ENCODE measurements around the gene MFSD6L.
"Not testable (repeated sequence)": the region's sequence is repeated elsewhere in the genome, so short reads cannot be mapped to it uniquely, and the experiment has no call there.

MFSD6L gene

GRCh38 chr17:8825802-8826201 lies 26.6 kb upstream of the MFSD6L start:
- no peak for DNase-seq

- no peak for DNase-seq
Measured at GRCh38 chr17:8823279-8823678, 24.1 kb upstream of the MFSD6L start.

GRCh38 chr17:8822401-8823035 lies 23.4 kb upstream of the MFSD6L start:
- no peak for DNase-seq

- DNase-seq: no peak
Measured at GRCh38 chr17:8821446-8822105, 22.4 kb upstream of the MFSD6L start.

- no peak for DNase-seq
Measured at GRCh38 chr17:8820311-8821010, 21.3 kb upstream of the MFSD6L start.

- DNase-seq: no peak
Measured at GRCh38 chr17:8818654-8819330, 19.6 kb upstream of the MFSD6L start.

GRCh38 chr17:8818047-8818446 lies 18.9 kb upstream of the MFSD6L start:
- DNase-seq: no peak

GRCh38 chr17:8806926-8807550 lies 7.9 kb upstream of the MFSD6L start:
- peak; percentile 13 for DNase-seq

GRCh38 chr17:8806253-8806925 lies 7.2 kb upstream of the MFSD6L start:
- DNase-seq: no peak

GRCh38 chr17:8805396-8805795 lies 6.2 kb upstream of the MFSD6L start:
- DNase-seq: not testable (repeated sequence)

- no peak for DNase-seq
Measured at GRCh38 chr17:8803531-8804420, 4.6 kb upstream of the MFSD6L start.

- no peak for DNase-seq
Measured at GRCh38 chr17:8801135-8801840, 2.1 kb upstream of the MFSD6L start.

GRCh38 chr17:8800656-8801055 lies 1.5 kb upstream of the MFSD6L start:
- no peak for DNase-seq

- peak; percentile 72 for DNase-seq
Measured at GRCh38 chr17:8799570-8800212, 526 bp upstream of the MFSD6L start.

- no peak for DNase-seq
Measured at GRCh38 chr17:8798176-8798845, 854 bp downstream of the MFSD6L start.

GRCh38 chr17:8797621-8798175 lies 1.5 kb downstream of the MFSD6L start:
- DNase-seq: no peak

- DNase-seq: no peak
Measured at GRCh38 chr17:8794636-8795035, 4.5 kb downstream of the MFSD6L start.

- no peak for DNase-seq
Measured at GRCh38 chr17:8793649-8794048, 5.5 kb downstream of the MFSD6L start.

- DNase-seq: no peak
Measured at GRCh38 chr17:8792646-8793045, 6.5 kb downstream of the MFSD6L start.
